Duodenal mucosa (tissue), 2 donors: Measurements from ENCODE around the gene CMTM7.
A peak's percentile ranks its signal among the peaks of the same experiment; 100 is the strongest.

Experiments used
- H3K27ac ChIP-seq: one replicate; pipeline ENCODE4 v1.7.0; 2013; ENCODE audit warnings: low read depth, low read length
- H3K27me3 ChIP-seq, 2 donors: one replicate each; pipeline ENCODE4 v1.7.0; 2013; ENCODE audit warnings: low read length in 2 of 2, control low read depth in 1 of 2; ENCODE audit not compliant: insufficient read depth in 2 of 2, control insufficient read depth in 1 of 2
- H3K36me3 ChIP-seq, 2 donors: one replicate each; pipeline ENCODE4 v1.7.0; 2013; ENCODE audit warnings: low read length in 2 of 2, control low read depth in 1 of 2; ENCODE audit not compliant: insufficient read depth in 2 of 2, control insufficient read depth in 1 of 2
- H3K4me1 ChIP-seq, 2 donors: one replicate each; pipeline ENCODE4 v1.7.0; 2013; ENCODE audit warnings: low read length in 2 of 2, control low read depth in 1 of 2; ENCODE audit not compliant: insufficient read depth in 2 of 2, control insufficient read depth in 1 of 2
- H3K4me3 ChIP-seq, 2 donors: one replicate each; pipeline ENCODE4 v1.7.0; 2013; ENCODE audit warnings: low read length in 2 of 2, low read depth in 1 of 2
- H3K9ac ChIP-seq, 2 donors: one replicate each; pipeline ENCODE4 v1.7.0; 2013; ENCODE audit warnings: low read length in 2 of 2, low read depth in 1 of 2
- H3K9me3 ChIP-seq, 2 donors: one replicate each; pipeline ENCODE4 v1.7.0; 2013; ENCODE audit warnings: low read length in 2 of 2, control low read depth in 1 of 2; ENCODE audit not compliant: control insufficient read depth in 1 of 2

CMTM7 gene

GRCh38 chr3:32448686-32449474 lies 57.2 kb downstream of the CMTM7 start:
- peaks cover 0 to 5% of the 10 kb centered on the region in 2 donors for H3K36me3 ChIP-seq
- H3K27ac ChIP-seq, result no peak overlapping the region
- H3K27me3 ChIP-seq, result no peaks in the 10 kb centered on the region

DNA sequence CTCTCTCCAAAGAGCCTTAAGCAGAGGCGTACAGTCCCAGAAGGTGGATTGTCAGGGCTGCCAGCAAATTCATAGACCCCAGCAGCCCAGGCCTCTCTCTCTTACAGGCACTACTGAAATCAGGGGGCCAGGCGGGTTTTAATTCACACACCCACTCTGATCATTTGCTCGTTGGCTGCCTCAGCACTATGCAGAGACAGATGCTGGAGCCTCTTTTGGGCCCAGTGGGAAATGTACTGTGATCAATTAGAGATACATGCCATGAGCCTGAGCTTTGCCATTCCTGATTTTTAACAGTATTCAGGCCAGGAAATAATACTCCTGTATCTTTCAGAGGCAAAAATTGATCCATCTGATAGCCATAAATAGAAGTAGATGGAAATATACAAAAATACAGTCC lies 58.0 kb downstream of the CMTM7 start:
- H3K4me3 ChIP-seq, result no peak overlapping the region

More at GRCh38 chr3:32448686-32449474, 57.2 kb downstream of the CMTM7 start:
- no peaks in the 10 kb centered on the region for H3K4me1 ChIP-seq
- no peaks in the 10 kb centered on the region for H3K9me3 ChIP-seq
- no peak overlapping the region for H3K4me3 ChIP-seq
- H3K9ac ChIP-seq, result no peak overlapping the region

GRCh38 chr3:32450426-32450825 lies 58.8 kb downstream of the CMTM7 start:
- Histone ChIP-seq H3K9ac (no peak overlapping the region), H3K36me3 (peaks cover 0 to 5% of the 10 kb centered on the region in 2 donors), H3K9me3 (no peaks in the 10 kb centered on the region), H3K4me3 (no peak overlapping the region), H3K4me1 (peaks cover 0 to 7% of the 10 kb centered on the region in 2 donors), H3K27me3 (no peaks in the 10 kb centered on the region), H3K27ac (no peak overlapping the region)

More for the DNA sequence above, 58.0 kb downstream of the CMTM7 start:
- no peak overlapping the region for H3K27ac ChIP-seq
- no peaks in the 10 kb centered on the region for H3K27me3 ChIP-seq
- H3K9ac ChIP-seq, result no peak overlapping the region
- H3K36me3 ChIP-seq, result peaks cover 0 to 5% of the 10 kb centered on the region in 2 donors
- no peaks in the 10 kb centered on the region for H3K9me3 ChIP-seq
- H3K4me1 ChIP-seq, result no peaks in the 10 kb centered on the region

DNA sequence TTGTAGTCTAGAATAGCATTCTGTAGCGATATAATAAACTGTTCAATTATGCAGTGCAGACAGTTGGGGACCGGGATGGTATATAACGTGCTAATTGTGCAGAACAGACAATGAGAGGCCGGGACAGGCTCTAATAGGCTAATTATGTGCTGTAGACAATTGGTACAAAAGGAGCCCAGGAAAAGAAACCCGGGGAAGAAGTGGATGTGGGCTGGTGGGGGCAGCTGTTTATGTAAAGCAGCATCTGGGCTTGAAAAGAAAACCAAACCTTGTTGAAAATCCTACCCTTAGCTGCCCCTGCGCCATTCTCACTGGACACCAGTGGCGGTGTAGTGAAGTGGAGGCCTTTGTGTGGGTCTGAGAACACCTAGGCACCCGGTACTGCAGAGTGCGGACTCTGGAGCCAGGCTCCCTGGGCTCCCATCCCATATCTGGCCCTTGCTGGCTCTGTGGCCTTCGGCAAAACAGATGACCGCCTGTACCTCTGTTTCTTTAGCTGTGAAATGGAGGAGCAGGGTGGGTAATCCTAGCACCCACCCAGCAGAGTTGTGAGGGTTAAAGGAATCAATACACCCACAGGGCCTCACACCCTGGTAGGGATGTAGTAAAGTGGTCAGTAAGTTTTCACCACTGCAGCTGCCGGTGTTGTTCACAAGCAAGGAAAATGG lies 59.5 kb downstream of the CMTM7 start:
- Histone ChIP-seq H3K27ac (no peak overlapping the region), H3K9me3 (no peaks in the 10 kb centered on the region), H3K36me3 (peaks cover 0 to 5% of the 10 kb centered on the region in 2 donors), H3K27me3 (no peaks in the 10 kb centered on the region), H3K4me1 (peaks cover 4 to 14% of the 10 kb centered on the region in 2 donors), H3K4me3 (no peak overlapping the region), H3K9ac (no peak overlapping the region)

DNA sequence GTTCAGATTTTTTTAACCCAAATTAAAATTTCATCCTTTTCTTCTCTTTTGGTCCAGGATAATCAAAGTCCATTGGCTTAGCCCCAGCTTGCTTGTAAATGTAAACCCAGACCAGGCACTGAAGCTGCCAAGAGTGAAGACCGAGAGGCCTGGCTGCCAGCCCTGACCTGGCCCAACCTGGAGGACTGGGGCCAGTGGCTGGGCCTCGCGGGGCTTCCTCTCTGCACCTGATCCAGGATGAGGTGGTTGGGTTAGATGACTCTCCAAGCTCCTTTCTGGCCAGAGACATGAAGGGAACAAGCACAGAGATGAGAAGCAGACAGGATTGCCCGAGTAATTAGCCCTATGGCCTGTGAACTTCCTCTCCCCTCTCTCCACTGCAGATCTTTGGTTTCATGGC lies 60.4 kb downstream of the CMTM7 start:
- no peaks in the 10 kb centered on the region for H3K9me3 ChIP-seq
- H3K9ac ChIP-seq, result no peak overlapping the region
- H3K27me3 ChIP-seq, result no peaks in the 10 kb centered on the region
- H3K4me3 ChIP-seq, result no peak overlapping the region
- H3K27ac ChIP-seq, result no peak overlapping the region
- peaks cover 7 to 19% of the 10 kb centered on the region in 2 donors for H3K4me1 ChIP-seq
- H3K36me3 ChIP-seq, result peaks cover 0 to 5% of the 10 kb centered on the region in 2 donors

DNA sequence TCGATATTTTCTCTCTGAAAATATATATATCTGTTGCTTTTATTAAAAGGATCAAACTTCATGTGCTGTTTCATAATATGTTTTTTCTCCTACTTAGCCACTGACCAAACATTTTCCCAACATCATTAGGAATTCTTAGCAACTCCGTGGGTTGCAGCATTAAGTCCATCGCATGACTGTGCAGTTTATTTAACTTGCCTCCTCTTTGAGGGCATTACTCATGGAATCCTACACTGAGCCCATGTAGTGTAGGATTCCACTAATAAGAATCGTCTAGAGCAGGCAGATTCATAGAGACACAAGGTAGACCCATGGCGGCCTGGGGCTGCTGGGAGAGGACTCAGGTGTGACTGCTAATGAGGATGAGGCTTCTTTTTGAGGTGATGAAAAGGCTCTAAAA lies 61.7 kb downstream of the CMTM7 start:
- H3K9me3 ChIP-seq, result no peaks in the 10 kb centered on the region

GRCh38 chr3:32454111-32454510 lies 62.5 kb downstream of the CMTM7 start:
- H3K27me3 ChIP-seq, result no peaks in the 10 kb centered on the region
- H3K4me3 ChIP-seq, result no peak overlapping the region

More for the DNA sequence above, 61.7 kb downstream of the CMTM7 start:
- no peaks in the 10 kb centered on the region for H3K27me3 ChIP-seq
- H3K9ac ChIP-seq, result no peak overlapping the region
- no peak overlapping the region for H3K4me3 ChIP-seq
- H3K27ac ChIP-seq, result no peak overlapping the region
- peaks cover 7 to 20% of the 10 kb centered on the region in 2 donors for H3K4me1 ChIP-seq
- peaks cover 0 to 5% of the 10 kb centered on the region in 2 donors for H3K36me3 ChIP-seq

DNA sequence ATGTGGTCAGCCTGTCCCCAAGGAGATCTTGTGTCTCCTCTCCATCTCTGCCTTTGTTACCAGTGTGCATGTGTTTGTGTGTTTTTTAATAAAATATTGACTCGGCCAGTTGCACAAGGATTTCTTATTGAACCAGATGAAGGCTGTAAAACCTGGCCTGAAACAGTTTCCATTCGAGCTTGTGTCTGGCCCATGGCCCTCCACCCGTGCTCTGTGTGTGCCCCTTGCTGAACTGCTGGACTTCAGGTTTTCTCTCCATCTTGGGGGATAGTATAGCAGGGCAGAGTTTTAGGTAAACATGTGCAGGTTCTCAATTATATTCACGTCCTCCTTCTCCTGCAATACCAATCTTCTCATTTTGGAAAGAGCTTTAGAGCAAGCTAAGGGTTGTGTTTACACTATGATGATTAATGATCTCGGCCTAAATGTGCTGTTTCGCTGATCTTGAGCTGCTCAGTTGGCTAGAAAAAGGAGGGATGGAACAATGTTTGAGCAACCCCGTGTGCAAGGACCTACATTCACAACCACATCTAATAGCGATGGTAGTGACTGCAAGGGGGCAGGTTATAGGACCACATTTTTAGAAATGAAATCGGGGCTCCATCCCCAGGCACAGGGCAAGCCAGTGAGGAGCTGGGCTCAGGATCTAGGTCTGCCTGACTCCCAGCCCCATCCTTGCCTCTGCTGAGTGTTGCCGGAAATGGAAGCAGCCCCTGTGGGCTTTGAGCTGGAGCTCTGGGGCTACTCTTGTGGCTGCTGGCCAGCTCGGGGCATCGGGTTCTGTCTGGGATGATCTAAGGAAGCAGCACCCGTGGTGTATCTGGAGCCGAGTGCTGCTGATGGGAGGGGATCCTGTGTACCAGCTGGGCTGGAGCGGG lies 63.3 kb downstream of the CMTM7 start:
- peaks cover 0 to 5% of the 10 kb centered on the region in 2 donors for H3K36me3 ChIP-seq
- H3K4me1 ChIP-seq, result peaks cover 7 to 27% of the 10 kb centered on the region in 2 donors
- H3K9ac ChIP-seq, result no peak overlapping the region
- no peaks in the 10 kb centered on the region for H3K9me3 ChIP-seq
- H3K4me3 ChIP-seq, result no peak overlapping the region
- no peak overlapping the region for H3K27ac ChIP-seq
- H3K27me3 ChIP-seq, result no peaks in the 10 kb centered on the region

More at GRCh38 chr3:32454111-32454510, 62.5 kb downstream of the CMTM7 start:
- Histone ChIP-seq H3K36me3 (peaks cover 0 to 5% of the 10 kb centered on the region in 2 donors), H3K27ac (no peak overlapping the region), H3K9ac (no peak overlapping the region), H3K4me1 (peaks cover 7 to 20% of the 10 kb centered on the region in 2 donors), H3K9me3 (no peaks in the 10 kb centered on the region)

DNA sequence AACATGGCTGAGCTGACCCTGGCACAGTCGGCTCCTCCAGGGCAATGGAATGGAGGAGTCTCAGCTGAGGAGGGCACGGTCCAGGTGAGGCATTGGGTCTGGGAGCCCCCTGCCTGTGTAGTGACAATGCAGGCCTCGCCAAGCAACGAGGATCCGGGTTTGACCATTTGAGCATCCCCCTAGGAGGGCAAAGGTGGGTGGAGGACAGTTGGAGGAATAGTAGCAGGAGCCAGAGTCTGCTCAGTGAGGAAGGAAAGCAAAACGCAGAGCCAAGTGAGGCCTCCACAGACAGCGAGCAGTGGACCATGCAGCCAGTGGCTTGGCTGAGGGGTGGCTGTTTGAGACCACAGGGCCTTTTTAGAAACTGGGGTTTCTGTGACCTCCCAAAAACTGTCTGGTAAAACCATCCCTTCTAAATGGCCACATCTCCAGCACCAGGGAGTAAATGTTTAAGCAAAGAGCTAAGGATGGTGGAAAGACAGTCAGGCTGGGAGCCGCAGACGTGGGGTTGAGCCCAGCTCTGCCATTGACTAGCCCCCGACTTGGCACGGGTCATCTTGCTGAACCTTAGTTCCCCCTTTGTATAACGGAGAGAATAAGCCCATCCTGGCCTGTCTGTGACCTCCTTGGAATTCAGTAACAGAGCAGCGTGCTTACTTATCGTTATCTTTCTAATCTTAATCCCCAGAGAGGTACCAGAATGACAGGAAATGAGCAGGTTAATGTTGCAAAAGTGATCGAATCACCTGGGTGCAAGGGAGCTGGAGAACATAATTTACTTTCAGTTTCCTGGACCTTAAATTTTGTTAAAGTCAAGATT lies 64.2 kb downstream of the CMTM7 start:
- Histone ChIP-seq H3K9me3 (no peaks in the 10 kb centered on the region), H3K27ac (no peak overlapping the region), H3K4me3 (no peak overlapping the region), H3K27me3 (no peaks in the 10 kb centered on the region), H3K36me3 (peaks cover 0 to 5% of the 10 kb centered on the region in 2 donors), H3K9ac (peak overlapping the region in 1 of 2 donors; percentile 32), H3K4me1 (peaks cover 7 to 28% of the 10 kb centered on the region in 2 donors)
